Neural progenitor cell (in vitro differentiated cells): ENCODE data around the gene CFAP74.

Experiments
- EZH2 ChIP-seq: fragments of 200-600 bp; sonication (generic); IDR thresholded peaks from 2 replicates; pipeline ENCODE4 v1.6.1; 2017; ENCODE audit warnings: antibody characterized with exemption, mild to moderate bottlenecking, moderate library complexity
- EZH2phosphoT487 ChIP-seq: fragments of 200-600 bp; sonication (generic); IDR thresholded peaks from 2 replicates; pipeline ENCODE4 v1.6.1; 2017; ENCODE audit warnings: antibody characterized with exemption
- TF ChIP-seq, protein P1 (sequence below): fragments of 200-600 bp; sonication (generic); IDR thresholded peaks from 2 replicates; pipeline ENCODE4 v1.5.1; 2017; ENCODE audit warnings: antibody characterized with exemption, mild to moderate bottlenecking

DNA sequence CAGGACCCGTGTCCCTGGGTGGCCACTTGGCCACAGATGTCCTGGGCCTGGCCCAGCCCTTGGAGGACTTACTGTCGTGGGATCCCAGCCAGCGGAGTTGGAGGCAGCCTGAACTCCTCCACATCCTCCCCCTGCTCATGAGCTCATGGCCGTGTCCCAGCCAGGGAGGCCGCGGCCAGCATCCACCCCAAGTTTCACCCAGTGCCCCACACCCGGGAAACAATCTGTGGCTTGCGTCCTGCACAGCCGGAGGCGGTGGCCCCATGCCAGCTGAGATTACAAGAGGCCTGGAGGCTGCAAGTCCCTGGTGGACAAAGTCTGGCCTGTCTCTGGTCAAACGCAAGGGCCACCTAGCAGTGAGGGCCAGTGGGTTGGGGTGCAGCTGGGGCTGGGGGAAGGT, 57.0 kb downstream of the CFAP74 start:
- TF ChIP-seq EZH2 (no peak), EZH2phosphoT487 (no peak)
- TF ChIP-seq, protein P1, sequence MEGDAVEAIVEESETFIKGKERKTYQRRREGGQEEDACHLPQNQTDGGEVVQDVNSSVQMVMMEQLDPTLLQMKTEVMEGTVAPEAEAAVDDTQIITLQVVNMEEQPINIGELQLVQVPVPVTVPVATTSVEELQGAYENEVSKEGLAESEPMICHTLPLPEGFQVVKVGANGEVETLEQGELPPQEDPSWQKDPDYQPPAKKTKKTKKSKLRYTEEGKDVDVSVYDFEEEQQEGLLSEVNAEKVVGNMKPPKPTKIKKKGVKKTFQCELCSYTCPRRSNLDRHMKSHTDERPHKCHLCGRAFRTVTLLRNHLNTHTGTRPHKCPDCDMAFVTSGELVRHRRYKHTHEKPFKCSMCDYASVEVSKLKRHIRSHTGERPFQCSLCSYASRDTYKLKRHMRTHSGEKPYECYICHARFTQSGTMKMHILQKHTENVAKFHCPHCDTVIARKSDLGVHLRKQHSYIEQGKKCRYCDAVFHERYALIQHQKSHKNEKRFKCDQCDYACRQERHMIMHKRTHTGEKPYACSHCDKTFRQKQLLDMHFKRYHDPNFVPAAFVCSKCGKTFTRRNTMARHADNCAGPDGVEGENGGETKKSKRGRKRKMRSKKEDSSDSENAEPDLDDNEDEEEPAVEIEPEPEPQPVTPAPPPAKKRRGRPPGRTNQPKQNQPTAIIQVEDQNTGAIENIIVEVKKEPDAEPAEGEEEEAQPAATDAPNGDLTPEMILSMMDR, result no peak
